C4-2B (cell line): ENCODE data around the gene DBNDD1.

Source experiments
- H3K27ac ChIP-seq: fragments of 450-650 bp; 2 replicates; pipeline ENCODE4 v1.5.1; 2017
- ZFX ChIP-seq: fragments of 450-650 bp; IDR thresholded peaks from 2 replicates; pipeline ENCODE4 v1.6.1; 2017
- TF ChIP-seq, protein P1 (sequence below): fragments of 450-650 bp; conservative IDR thresholded peaks from 2 replicates; pipeline ENCODE4 v1.5.1; 2017; ENCODE audit warnings: mild to moderate bottlenecking

Gene DBNDD1

DNA sequence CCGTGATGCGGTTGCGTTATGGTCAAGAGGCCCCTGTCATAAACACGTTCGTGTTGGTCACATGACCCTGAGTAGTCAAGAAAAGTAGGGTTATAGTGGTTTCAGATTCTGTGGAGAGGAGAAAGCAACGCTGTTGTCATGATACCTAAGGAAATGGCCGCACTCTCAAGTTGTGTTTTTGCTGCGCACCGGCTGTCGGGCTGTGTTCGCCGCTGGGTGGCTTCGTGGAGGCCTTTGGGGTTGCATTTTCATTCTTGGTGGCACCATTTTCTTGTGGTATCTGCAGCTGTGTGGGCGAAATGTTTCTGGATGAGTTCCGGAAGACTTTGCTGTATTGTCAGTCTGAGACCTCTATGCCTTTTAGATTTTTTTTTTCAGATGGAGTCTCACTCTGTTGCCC lies 35.7 kb downstream of the DBNDD1 start:
- H3K27ac ChIP-seq: no peak overlapping the region
- TF ChIP-seq ZFX: no peak
- TF ChIP-seq, protein P1, sequence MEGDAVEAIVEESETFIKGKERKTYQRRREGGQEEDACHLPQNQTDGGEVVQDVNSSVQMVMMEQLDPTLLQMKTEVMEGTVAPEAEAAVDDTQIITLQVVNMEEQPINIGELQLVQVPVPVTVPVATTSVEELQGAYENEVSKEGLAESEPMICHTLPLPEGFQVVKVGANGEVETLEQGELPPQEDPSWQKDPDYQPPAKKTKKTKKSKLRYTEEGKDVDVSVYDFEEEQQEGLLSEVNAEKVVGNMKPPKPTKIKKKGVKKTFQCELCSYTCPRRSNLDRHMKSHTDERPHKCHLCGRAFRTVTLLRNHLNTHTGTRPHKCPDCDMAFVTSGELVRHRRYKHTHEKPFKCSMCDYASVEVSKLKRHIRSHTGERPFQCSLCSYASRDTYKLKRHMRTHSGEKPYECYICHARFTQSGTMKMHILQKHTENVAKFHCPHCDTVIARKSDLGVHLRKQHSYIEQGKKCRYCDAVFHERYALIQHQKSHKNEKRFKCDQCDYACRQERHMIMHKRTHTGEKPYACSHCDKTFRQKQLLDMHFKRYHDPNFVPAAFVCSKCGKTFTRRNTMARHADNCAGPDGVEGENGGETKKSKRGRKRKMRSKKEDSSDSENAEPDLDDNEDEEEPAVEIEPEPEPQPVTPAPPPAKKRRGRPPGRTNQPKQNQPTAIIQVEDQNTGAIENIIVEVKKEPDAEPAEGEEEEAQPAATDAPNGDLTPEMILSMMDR: no peak

DNA sequence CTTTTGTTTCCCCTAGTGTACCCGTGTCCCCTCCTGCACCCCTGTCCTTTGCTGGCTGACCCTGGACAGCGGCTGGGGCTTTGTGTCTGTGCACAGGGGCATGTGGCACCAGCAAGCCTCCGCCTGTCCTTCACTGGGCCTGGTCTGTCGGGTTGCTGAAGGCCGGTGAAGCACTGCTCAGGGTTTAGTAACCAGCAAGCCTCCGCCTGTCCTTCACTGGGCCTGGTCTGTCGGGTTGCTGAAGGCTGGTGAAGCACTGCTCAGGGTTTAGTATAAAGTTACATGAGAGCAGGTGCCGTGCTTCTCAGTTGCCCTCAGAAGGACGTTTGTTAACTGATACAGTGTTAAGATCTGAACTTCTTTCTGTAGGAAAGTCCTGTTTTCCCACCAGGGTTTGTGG lies 36.9 kb downstream of the DBNDD1 start:
- TF ChIP-seq, protein P1: no peak
- TF ChIP-seq ZFX: no peak
- no peak overlapping the region for H3K27ac ChIP-seq

GRCh38 chr16:89981414-89981813 lies 37.8 kb downstream of the DBNDD1 start:
- H3K27ac ChIP-seq: no peak overlapping the region
- TF ChIP-seq, protein P1: no peak
- no peak for TF ChIP-seq ZFX

DNA sequence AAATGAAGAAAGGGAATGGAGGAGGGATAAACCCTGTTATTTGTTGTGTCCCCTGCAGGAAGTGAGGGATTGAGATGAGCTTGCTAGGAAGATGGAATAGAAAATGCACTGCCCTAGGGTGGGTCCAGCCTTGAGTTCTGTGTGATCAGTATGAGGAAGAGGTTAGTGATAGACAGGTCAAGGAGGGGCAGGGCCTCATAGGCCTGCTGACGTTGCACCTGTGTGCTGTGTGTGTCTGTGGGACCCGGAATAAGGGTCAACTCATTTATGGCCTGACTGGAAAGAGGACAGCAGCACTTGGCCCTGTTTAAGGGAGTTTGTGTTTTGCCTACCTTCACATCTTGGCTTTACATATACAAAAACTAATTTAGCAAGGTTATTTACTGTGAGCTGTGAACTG lies 44.4 kb downstream of the DBNDD1 start:
- H3K27ac ChIP-seq: no peak overlapping the region
- no peak for TF ChIP-seq ZFX

- TF ChIP-seq, protein P1: no peak
- TF ChIP-seq ZFX: no peak
- H3K27ac ChIP-seq: no peak overlapping the region; the same call in 1 of the 2 replicates
These were observed 45.5 kb downstream of the DBNDD1 start for GRCh38 chr16:89973654-89974335.

- peak overlapping the region; percentile 94 for H3K27ac ChIP-seq
- no peak for TF ChIP-seq ZFX
- TF ChIP-seq, protein P1: no peak
These were observed 46.0 kb downstream of the DBNDD1 start for GRCh38 chr16:89973235-89973634.

DNA sequence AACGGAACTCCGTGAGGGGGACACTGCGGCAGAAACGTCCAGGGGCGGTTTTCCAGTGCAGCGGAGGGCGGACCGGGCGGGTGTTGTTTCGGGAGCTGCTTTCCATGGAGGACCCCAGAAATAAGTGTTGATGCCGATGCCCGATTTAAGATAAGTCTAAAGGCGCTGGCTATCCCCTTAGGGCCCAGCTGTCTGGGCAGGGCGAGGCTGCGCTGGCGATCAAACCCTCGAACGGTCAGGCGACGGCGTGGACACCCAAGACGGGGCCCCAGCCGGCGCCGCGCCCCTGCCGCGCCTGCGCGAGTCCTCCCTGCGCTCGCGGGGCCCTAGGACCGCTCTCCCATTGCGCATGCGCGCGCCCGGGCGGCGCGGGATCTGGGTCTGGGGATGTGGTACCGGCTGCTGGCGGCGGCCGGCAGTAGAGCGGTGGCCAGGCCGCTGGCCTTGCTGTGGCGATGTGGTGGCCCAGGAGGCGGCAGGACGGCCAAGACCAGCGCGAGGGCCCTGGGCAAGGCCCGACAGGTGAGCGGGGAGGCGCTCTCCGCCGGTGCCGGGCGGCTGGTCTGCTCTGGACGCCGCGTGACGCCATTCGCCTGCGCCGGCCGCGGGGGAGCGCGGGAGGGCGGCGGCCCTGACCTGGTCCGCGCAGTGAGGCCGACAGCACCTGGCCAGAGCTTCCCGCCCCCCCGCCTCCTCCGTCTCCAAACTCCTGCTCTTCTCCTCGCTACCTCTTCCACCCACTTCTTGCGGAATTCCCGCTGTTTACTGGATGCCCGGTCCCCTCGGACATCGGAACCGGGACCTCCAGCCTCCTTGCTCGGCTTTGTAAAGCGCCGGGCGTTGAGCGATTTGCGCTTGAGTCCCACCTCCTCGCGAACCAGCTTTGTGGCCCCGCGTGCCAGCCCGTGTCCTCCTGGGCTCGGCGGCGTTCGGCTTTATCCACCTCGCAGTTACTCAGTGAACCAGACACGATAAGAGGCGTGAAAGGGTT lies 46.7 kb downstream of the DBNDD1 start:
- TF ChIP-seq, protein P1: no peak
- TF ChIP-seq ZFX: peak; percentile 38
- peak overlapping the region; percentile 94 for H3K27ac ChIP-seq
